PFSK-1 (cell line): ENCODE results near the gene SMPDL3B.

ENCODE experiments used
- FOXP2 ChIP-seq: optimal IDR thresholded peaks from 2 replicates; pipeline ENCODE3; 2011; ENCODE audit warnings: borderline replicate concordance, control low read depth, inconsistent platforms; ENCODE audit not compliant: insufficient read depth; ENCODE audit errors: extremely low read length, extremely low read depth
- POLR2AphosphoS5 ChIP-seq: IDR thresholded peaks from 2 replicates; pipeline ENCODE4 v1.6.1; 2012; ENCODE audit warnings: low read depth, mild to moderate bottlenecking, control low read depth, low read length, moderate library complexity
- SIN3A ChIP-seq: IDR thresholded peaks from 2 replicates; pipeline ENCODE4 v1.6.1; 2012; ENCODE audit warnings: mild to moderate bottlenecking, low read length, moderate library complexity, borderline replicate concordance; ENCODE audit not compliant: insufficient read depth
- TAF1 ChIP-seq: IDR thresholded peaks from 2 replicates; pipeline ENCODE4 v1.6.1; 2012; ENCODE audit warnings: low read length, control low read depth, borderline replicate concordance; ENCODE audit not compliant: insufficient read depth
- TF ChIP-seq, protein P1 (sequence below), 2 experiments: IDR thresholded peaks; 2 replicates each; pipeline versions ENCODE4 v1.6.1 to v1.8.0; 2011 to 2012; ENCODE audit warnings: low read depth in 2 of 2, low read length in 2 of 2, control low read depth in 1 of 2, inconsistent platforms in 1 of 2, mild to moderate bottlenecking in 1 of 2, moderate library complexity in 1 of 2; ENCODE audit not compliant: insufficient read depth in 1 of 2

The SMPDL3B gene

GRCh38 chr1:27887215-27888021 is 47.4 kb upstream of the SMPDL3B start:
- TF ChIP-seq, protein P1, sequence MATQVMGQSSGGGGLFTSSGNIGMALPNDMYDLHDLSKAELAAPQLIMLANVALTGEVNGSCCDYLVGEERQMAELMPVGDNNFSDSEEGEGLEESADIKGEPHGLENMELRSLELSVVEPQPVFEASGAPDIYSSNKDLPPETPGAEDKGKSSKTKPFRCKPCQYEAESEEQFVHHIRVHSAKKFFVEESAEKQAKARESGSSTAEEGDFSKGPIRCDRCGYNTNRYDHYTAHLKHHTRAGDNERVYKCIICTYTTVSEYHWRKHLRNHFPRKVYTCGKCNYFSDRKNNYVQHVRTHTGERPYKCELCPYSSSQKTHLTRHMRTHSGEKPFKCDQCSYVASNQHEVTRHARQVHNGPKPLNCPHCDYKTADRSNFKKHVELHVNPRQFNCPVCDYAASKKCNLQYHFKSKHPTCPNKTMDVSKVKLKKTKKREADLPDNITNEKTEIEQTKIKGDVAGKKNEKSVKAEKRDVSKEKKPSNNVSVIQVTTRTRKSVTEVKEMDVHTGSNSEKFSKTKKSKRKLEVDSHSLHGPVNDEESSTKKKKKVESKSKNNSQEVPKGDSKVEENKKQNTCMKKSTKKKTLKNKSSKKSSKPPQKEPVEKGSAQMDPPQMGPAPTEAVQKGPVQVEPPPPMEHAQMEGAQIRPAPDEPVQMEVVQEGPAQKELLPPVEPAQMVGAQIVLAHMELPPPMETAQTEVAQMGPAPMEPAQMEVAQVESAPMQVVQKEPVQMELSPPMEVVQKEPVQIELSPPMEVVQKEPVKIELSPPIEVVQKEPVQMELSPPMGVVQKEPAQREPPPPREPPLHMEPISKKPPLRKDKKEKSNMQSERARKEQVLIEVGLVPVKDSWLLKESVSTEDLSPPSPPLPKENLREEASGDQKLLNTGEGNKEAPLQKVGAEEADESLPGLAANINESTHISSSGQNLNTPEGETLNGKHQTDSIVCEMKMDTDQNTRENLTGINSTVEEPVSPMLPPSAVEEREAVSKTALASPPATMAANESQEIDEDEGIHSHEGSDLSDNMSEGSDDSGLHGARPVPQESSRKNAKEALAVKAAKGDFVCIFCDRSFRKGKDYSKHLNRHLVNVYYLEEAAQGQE (IDR thresholded peaks at IDR 0.05; ENCODE audit: insufficient read depth in 1 of 2, low read depth in 2 of 2, low read length in 2 of 2), result no peak
- TF ChIP-seq POLR2AphosphoS5 (no peak), TAF1 (no peak), SIN3A (no peak), FOXP2 (no peak)

GRCh38 chr1:27889506-27889905 is 45.3 kb upstream of the SMPDL3B start:
- TF ChIP-seq FOXP2 (no peak), TAF1 (no peak), POLR2AphosphoS5 (no peak), SIN3A (no peak)
- TF ChIP-seq, protein P1 (IDR thresholded peaks at IDR 0.05; ENCODE audit: insufficient read depth in 1 of 2, low read depth in 2 of 2, low read length in 2 of 2), result no peak

DNA sequence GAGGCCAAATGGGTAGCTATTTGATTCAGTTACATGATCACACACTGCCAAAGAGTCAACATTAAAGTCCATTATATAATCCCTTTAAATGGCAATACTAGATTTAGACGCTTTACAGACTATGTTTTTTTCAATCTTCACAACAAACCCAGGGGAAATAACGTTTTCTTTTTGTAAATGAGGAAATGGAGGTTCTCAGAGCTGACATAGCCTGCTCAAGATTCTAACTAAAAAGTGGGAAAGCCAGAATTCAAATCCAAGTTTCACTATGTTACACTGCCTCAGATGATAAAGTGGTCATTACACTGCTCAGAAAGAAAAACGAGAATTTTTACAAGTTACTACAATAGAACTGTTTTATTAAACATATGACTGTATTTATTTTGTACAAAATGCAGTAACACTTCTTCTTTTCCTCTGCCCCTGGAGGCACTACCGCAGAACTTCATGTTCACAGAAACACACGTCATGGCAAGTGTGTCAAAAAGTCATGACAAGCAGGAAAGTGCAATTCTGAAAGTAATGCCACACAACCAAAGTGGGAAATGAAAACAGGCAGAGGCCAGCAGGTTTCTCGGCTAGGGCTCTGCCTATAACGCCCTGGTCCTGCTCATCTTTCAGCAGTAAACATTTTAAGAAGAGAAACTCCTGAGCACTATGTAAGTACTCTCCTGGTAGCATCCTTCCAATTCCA is 43.5 kb upstream of the SMPDL3B start:
- TF ChIP-seq POLR2AphosphoS5 (no peak), FOXP2 (no peak), SIN3A (no peak), TAF1 (no peak)
- TF ChIP-seq, protein P1 (IDR thresholded peaks at IDR 0.05; ENCODE audit: insufficient read depth in 1 of 2, low read depth in 2 of 2, low read length in 2 of 2), result no peak

- TF ChIP-seq POLR2AphosphoS5 (no peak), TAF1 (no peak)
- TF ChIP-seq, protein P1 (IDR thresholded peaks at IDR 0.05; ENCODE audit: insufficient read depth in 1 of 2, low read depth in 2 of 2, low read length in 2 of 2), result no peak
Observed at GRCh38 chr1:27894521-27894920, 40.3 kb upstream of the SMPDL3B start.
